Measurements from ENCODE around the gene ABHD4.
"Not testable (repeated sequence)": the region's sequence is repeated elsewhere in the genome, so short reads cannot be mapped to it uniquely, and the experiment has no call there.

Gene ABHD4

GRCh38 chr14:22602862-22603261, 4.8 kb downstream of the ABHD4 start:
- Histone ChIP-seq H2AFZ (ENCODE audit: low read length, unreplicated experiment) (no peak overlapping the region), H3K79me2 (ENCODE audit: control insufficient read depth, insufficient read depth, low read length, unreplicated experiment) (peaks cover 16% of the 10 kb centered on the region), H3K4me3 (ENCODE audit: low read depth, low read length) (peak overlapping the region; percentile 2; the same call in 1 of the 2 replicates), H3K4me1 (ENCODE audit: control insufficient read depth, insufficient read depth, low read length, unreplicated experiment) (peaks cover 44% of the 10 kb centered on the region), H3K27ac (ENCODE audit: low read depth, low read length) (peak overlapping the region; percentile 62), H3K36me3 (ENCODE audit: insufficient read depth, low read length) (peaks cover 41% of the 10 kb centered on the region), H3K27me3 (ENCODE audit: insufficient read depth, low read length) (no peaks in the 10 kb centered on the region)

GRCh38 chr14:22606380-22606779, 8.3 kb downstream of the ABHD4 start:
- H3K4me1 ChIP-seq (ENCODE audit: control insufficient read depth, insufficient read depth, low read length, unreplicated experiment) = peaks cover 23% of the 10 kb centered on the region
- no peak overlapping the region for H3K27ac ChIP-seq (ENCODE audit: low read depth, low read length)

GRCh38 chr14:22607291-22607690, 9.2 kb downstream of the ABHD4 start:
- H3K4me1 ChIP-seq (ENCODE audit: control insufficient read depth, insufficient read depth, low read length, unreplicated experiment) = peaks cover 18% of the 10 kb centered on the region
- no peaks in the 10 kb centered on the region for H3K27me3 ChIP-seq (ENCODE audit: insufficient read depth, low read length)
- no peak overlapping the region for H3K27ac ChIP-seq (ENCODE audit: low read depth, low read length)
- no peak overlapping the region for H3K4me3 ChIP-seq (ENCODE audit: low read depth, low read length)
- no peak overlapping the region for H2AFZ ChIP-seq (ENCODE audit: low read length, unreplicated experiment)
- H3K79me2 ChIP-seq (ENCODE audit: control insufficient read depth, insufficient read depth, low read length, unreplicated experiment) = no peaks in the 10 kb centered on the region
- peaks cover 50% of the 10 kb centered on the region for H3K36me3 ChIP-seq (ENCODE audit: insufficient read depth, low read length)

More at GRCh38 chr14:22606380-22606779, 8.3 kb downstream of the ABHD4 start:
- Histone ChIP-seq H3K36me3 (ENCODE audit: insufficient read depth, low read length) (peaks cover 56% of the 10 kb centered on the region), H3K27me3 (ENCODE audit: insufficient read depth, low read length) (no peaks in the 10 kb centered on the region), H3K4me3 (ENCODE audit: low read depth, low read length) (no peak overlapping the region), H2AFZ (ENCODE audit: low read length, unreplicated experiment) (no peak overlapping the region), H3K79me2 (ENCODE audit: control insufficient read depth, insufficient read depth, low read length, unreplicated experiment) (no peaks in the 10 kb centered on the region)

GRCh38 chr14:22610931-22611330, 12.8 kb downstream of the ABHD4 start:
- H3K4me3 ChIP-seq (ENCODE audit: low read depth, low read length) = no peak overlapping the region
- H3K79me2 ChIP-seq (ENCODE audit: control insufficient read depth, insufficient read depth, low read length, unreplicated experiment) = no peaks in the 10 kb centered on the region
- no peak overlapping the region for H3K27ac ChIP-seq (ENCODE audit: low read depth, low read length)
- H3K36me3 ChIP-seq (ENCODE audit: insufficient read depth, low read length) = peaks cover 32% of the 10 kb centered on the region
- no peak overlapping the region for H2AFZ ChIP-seq (ENCODE audit: low read length, unreplicated experiment)
- peaks cover 27% of the 10 kb centered on the region for H3K4me1 ChIP-seq (ENCODE audit: control insufficient read depth, insufficient read depth, low read length, unreplicated experiment)
- H3K27me3 ChIP-seq (ENCODE audit: insufficient read depth, low read length) = no peaks in the 10 kb centered on the region

GRCh38 chr14:22613106-22613695, 15.1 kb downstream of the ABHD4 start:
- Histone ChIP-seq H3K79me2 (ENCODE audit: control insufficient read depth, insufficient read depth, low read length, unreplicated experiment) (no peaks in the 10 kb centered on the region), H3K27ac (ENCODE audit: low read depth, low read length) (peak overlapping the region; percentile 95), H3K4me3 (ENCODE audit: low read depth, low read length) (no peak overlapping the region), H2AFZ (ENCODE audit: low read length, unreplicated experiment) (no peak overlapping the region), H3K4me1 (ENCODE audit: control insufficient read depth, insufficient read depth, low read length, unreplicated experiment) (peaks cover 21% of the 10 kb centered on the region), H3K27me3 (ENCODE audit: insufficient read depth, low read length) (no peaks in the 10 kb centered on the region), H3K36me3 (ENCODE audit: insufficient read depth, low read length) (peaks cover 18% of the 10 kb centered on the region)

- Histone ChIP-seq H3K27ac (ENCODE audit: low read depth, low read length) (peak overlapping the region; percentile 95), H3K4me3 (ENCODE audit: low read depth, low read length) (peak overlapping the region; percentile 22; the same call in 1 of the 2 replicates), H3K79me2 (ENCODE audit: control insufficient read depth, insufficient read depth, low read length, unreplicated experiment) (no peaks in the 10 kb centered on the region), H3K36me3 (ENCODE audit: insufficient read depth, low read length) (peaks cover 18% of the 10 kb centered on the region), H3K27me3 (ENCODE audit: insufficient read depth, low read length) (no peaks in the 10 kb centered on the region), H3K4me1 (ENCODE audit: control insufficient read depth, insufficient read depth, low read length, unreplicated experiment) (peaks cover 21% of the 10 kb centered on the region), H2AFZ (ENCODE audit: low read length, unreplicated experiment) (no peak overlapping the region)
These were observed 15.7 kb downstream of the ABHD4 start for GRCh38 chr14:22613736-22614239.

GRCh38 chr14:22614240-22614799, 16.2 kb downstream of the ABHD4 start:
- peaks cover 21% of the 10 kb centered on the region for H3K4me1 ChIP-seq (ENCODE audit: control insufficient read depth, insufficient read depth, low read length, unreplicated experiment)
- H3K4me3 ChIP-seq (ENCODE audit: low read depth, low read length) = peak overlapping the region; percentile 22; the same call in 1 of the 2 replicates
- H2AFZ ChIP-seq (ENCODE audit: low read length, unreplicated experiment) = no peak overlapping the region
- H3K79me2 ChIP-seq (ENCODE audit: control insufficient read depth, insufficient read depth, low read length, unreplicated experiment) = no peaks in the 10 kb centered on the region
- no peaks in the 10 kb centered on the region for H3K27me3 ChIP-seq (ENCODE audit: insufficient read depth, low read length)
- peaks cover 18% of the 10 kb centered on the region for H3K36me3 ChIP-seq (ENCODE audit: insufficient read depth, low read length)
- H3K27ac ChIP-seq (ENCODE audit: low read depth, low read length) = peak overlapping the region; percentile 95

GRCh38 chr14:22615765-22616164, 17.7 kb downstream of the ABHD4 start:
- not testable (repeated sequence) for H3K27me3 ChIP-seq (ENCODE audit: insufficient read depth, low read length); H3K36me3 ChIP-seq (ENCODE audit: insufficient read depth, low read length); H3K4me3 ChIP-seq (ENCODE audit: low read depth, low read length); H3K79me2 ChIP-seq (ENCODE audit: control insufficient read depth, insufficient read depth, low read length, unreplicated experiment); H3K27ac ChIP-seq (ENCODE audit: low read depth, low read length); H2AFZ ChIP-seq (ENCODE audit: low read length, unreplicated experiment)
- peaks cover 21% of the 10 kb centered on the region for H3K4me1 ChIP-seq (ENCODE audit: control insufficient read depth, insufficient read depth, low read length, unreplicated experiment)

GRCh38 chr14:22622255-22622654, 24.2 kb downstream of the ABHD4 start:
- H3K27me3 ChIP-seq (ENCODE audit: insufficient read depth, low read length) = no peaks in the 10 kb centered on the region
- peak overlapping the region; percentile 57; the same call in 1 of the 2 replicates for H3K27ac ChIP-seq (ENCODE audit: low read depth, low read length)
- H3K36me3 ChIP-seq (ENCODE audit: insufficient read depth, low read length) = no peaks in the 10 kb centered on the region

GRCh38 chr14:22623047-22623446, 24.9 kb downstream of the ABHD4 start:
- no peak overlapping the region for H2AFZ ChIP-seq (ENCODE audit: low read length, unreplicated experiment)
- no peak overlapping the region for H3K27ac ChIP-seq (ENCODE audit: low read depth, low read length)
- H3K79me2 ChIP-seq (ENCODE audit: control insufficient read depth, insufficient read depth, low read length, unreplicated experiment) = no peaks in the 10 kb centered on the region
- no peaks in the 10 kb centered on the region for H3K27me3 ChIP-seq (ENCODE audit: insufficient read depth, low read length)
- H3K36me3 ChIP-seq (ENCODE audit: insufficient read depth, low read length) = no peaks in the 10 kb centered on the region
- peaks cover 9% of the 10 kb centered on the region for H3K4me1 ChIP-seq (ENCODE audit: control insufficient read depth, insufficient read depth, low read length, unreplicated experiment)
- no peak overlapping the region for H3K4me3 ChIP-seq (ENCODE audit: low read depth, low read length)

More at GRCh38 chr14:22622255-22622654, 24.2 kb downstream of the ABHD4 start:
- Histone ChIP-seq H3K4me3 (ENCODE audit: low read depth, low read length) (no peak overlapping the region), H3K79me2 (ENCODE audit: control insufficient read depth, insufficient read depth, low read length, unreplicated experiment) (no peaks in the 10 kb centered on the region), H3K4me1 (ENCODE audit: control insufficient read depth, insufficient read depth, low read length, unreplicated experiment) (peaks cover 9% of the 10 kb centered on the region), H2AFZ (ENCODE audit: low read length, unreplicated experiment) (peak overlapping the region; percentile 81)

- no peaks in the 10 kb centered on the region for H3K36me3 ChIP-seq (ENCODE audit: insufficient read depth, low read length)
- H2AFZ ChIP-seq (ENCODE audit: low read length, unreplicated experiment) = no peak overlapping the region
- H3K4me3 ChIP-seq (ENCODE audit: low read depth, low read length) = no peak overlapping the region
- H3K79me2 ChIP-seq (ENCODE audit: control insufficient read depth, insufficient read depth, low read length, unreplicated experiment) = no peaks in the 10 kb centered on the region
- no peaks in the 10 kb centered on the region for H3K27me3 ChIP-seq (ENCODE audit: insufficient read depth, low read length)
- no peak overlapping the region for H3K27ac ChIP-seq (ENCODE audit: low read depth, low read length)
- H3K4me1 ChIP-seq (ENCODE audit: control insufficient read depth, insufficient read depth, low read length, unreplicated experiment) = peaks cover 13% of the 10 kb centered on the region
These were observed 28.5 kb downstream of the ABHD4 start for GRCh38 chr14:22626590-22626989.

Measured in ACC112 (cell line).